ENCODE results near the gene LRRC61.
A peak's percentile ranks its signal among the peaks of the same experiment; 100 is the strongest.

Gene LRRC61

DNA sequence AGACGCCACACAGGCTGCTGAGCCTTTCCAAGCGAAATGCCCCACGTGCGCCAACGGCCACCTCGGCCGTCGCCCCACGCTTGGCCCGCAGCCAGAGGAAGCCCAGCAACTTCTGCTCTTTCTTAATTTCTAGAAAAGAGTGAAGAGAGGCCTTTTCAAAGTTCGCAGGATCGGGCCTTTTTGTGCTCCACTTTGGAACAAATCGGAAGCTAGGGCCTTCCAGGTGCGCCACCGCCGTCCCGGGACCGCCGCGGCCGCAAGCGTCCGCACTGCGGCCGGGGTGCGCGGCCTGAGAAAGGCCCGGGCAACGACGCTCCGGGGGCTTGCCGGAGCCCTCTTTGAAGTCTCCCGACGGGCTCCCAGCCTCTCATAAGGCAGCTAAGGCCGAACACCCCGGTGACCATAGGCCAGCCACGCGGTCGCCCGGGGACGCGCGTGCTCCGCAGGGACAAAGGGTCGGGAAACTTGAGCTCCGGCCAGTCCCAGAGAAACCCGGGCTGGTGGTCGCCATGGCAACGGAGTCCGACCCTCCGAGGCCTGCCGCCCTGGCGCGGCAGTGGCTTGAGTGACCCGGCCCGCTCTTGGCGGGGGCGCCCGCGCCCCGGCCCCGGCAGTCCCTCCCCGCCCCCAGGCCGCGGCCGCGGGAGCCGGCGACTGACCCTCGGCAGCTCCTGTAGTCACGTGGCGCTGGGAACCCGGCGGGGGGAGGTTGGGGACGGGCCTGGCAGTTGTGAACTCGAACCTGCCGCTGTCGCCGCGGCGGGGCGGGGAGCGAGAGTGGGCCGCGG lies 45.1 kb downstream of the LRRC61 start, which contains the start of gene REPIN1 (continued):
- TF ChIP-seq SP3 (tag by site-specific recombination; IDR thresholded peaks at IDR 0.05) (no peak), ZNF555 (tag by site-specific recombination; conservative IDR thresholded peaks at IDR 0.05) (no peak), ZFHX2 (tag by site-specific recombination; conservative IDR thresholded peaks at IDR 0.05) (no peak), ZNF404 (tag by site-specific recombination; IDR thresholded peaks at IDR 0.05) (no peak), KLF10 (tag by site-specific recombination; IDR thresholded peaks at IDR 0.05) (no peak), ZNF202 (tag by site-specific recombination; IDR thresholded peaks at IDR 0.05; ENCODE audit: borderline replicate concordance) (no peak), KLF1 (tag by site-specific recombination; IDR thresholded peaks at IDR 0.05) (no peak), ZBTB21 (tag by site-specific recombination; IDR thresholded peaks at IDR 0.05) (no peak), KLF9 (tag by site-specific recombination; IDR thresholded peaks at IDR 0.05; ENCODE audit: low read depth) (0 out of 2 replicates have a peak, but pooled peaks have one; percentile 13), SCRT2 (tag by site-specific recombination; IDR thresholded peaks at IDR 0.05) (no peak), ZNF423 (tag by site-specific recombination; IDR thresholded peaks at IDR 0.05) (no peak), PRDM1 (tag by site-specific recombination; IDR thresholded peaks at IDR 0.05) (no peak), ZNF274 (IDR thresholded peaks at IDR 0.05; ENCODE audit: low read length) (no peak), ZNF274 (tag by site-specific recombination; IDR thresholded peaks at IDR 0.05; ENCODE audit: borderline replicate concordance) (no peak), SP7 (tag by site-specific recombination; IDR thresholded peaks at IDR 0.05) (peak; percentile 62; the same call in 1 of the 2 replicates), TCF7L2 (IDR thresholded peaks at IDR 0.05; ENCODE audit: borderline replicate concordance, low read depth, low read length) (peak; percentile 96), ZNF140 (tag by site-specific recombination; IDR thresholded peaks at IDR 0.05) (no peak), ZNF658 (tag by site-specific recombination; IDR thresholded peaks at IDR 0.05) (no peak), ZNF626 (tag by site-specific recombination; IDR thresholded peaks at IDR 0.05) (no peak), ZNF561 (tag by site-specific recombination; IDR thresholded peaks at IDR 0.05; ENCODE audit: borderline replicate concordance) (peak; percentile 61; the same call in 1 of the 2 replicates), YY2 (tag by site-specific recombination; IDR thresholded peaks at IDR 0.05) (no peak), SCRT1 (tag by site-specific recombination; IDR thresholded peaks at IDR 0.05; ENCODE audit: borderline replicate concordance) (no peak)
- TF ChIP-seq, protein P1, sequence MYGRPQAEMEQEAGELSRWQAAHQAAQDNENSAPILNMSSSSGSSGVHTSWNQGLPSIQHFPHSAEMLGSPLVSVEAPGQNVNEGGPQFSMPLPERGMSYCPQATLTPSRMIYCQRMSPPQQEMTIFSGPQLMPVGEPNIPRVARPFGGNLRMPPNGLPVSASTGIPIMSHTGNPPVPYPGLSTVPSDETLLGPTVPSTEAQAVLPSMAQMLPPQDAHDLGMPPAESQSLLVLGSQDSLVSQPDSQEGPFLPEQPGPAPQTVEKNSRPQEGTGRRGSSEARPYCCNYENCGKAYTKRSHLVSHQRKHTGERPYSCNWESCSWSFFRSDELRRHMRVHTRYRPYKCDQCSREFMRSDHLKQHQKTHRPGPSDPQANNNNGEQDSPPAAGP (tag by site-specific recombination; IDR thresholded peaks at IDR 0.05), result peak; percentile 38; the same call in 1 of the 2 replicates
- TF ChIP-seq, protein P2, sequence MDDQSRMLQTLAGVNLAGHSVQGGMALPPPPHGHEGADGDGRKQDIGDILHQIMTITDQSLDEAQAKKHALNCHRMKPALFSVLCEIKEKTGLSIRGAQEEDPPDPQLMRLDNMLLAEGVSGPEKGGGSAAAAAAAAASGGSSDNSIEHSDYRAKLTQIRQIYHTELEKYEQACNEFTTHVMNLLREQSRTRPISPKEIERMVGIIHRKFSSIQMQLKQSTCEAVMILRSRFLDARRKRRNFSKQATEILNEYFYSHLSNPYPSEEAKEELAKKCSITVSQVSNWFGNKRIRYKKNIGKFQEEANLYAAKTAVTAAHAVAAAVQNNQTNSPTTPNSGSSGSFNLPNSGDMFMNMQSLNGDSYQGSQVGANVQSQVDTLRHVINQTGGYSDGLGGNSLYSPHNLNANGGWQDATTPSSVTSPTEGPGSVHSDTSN (CRISPR knock-in tag; IDR thresholded peaks at IDR 0.05), result no peak
- TF ChIP-seq, protein P3, sequence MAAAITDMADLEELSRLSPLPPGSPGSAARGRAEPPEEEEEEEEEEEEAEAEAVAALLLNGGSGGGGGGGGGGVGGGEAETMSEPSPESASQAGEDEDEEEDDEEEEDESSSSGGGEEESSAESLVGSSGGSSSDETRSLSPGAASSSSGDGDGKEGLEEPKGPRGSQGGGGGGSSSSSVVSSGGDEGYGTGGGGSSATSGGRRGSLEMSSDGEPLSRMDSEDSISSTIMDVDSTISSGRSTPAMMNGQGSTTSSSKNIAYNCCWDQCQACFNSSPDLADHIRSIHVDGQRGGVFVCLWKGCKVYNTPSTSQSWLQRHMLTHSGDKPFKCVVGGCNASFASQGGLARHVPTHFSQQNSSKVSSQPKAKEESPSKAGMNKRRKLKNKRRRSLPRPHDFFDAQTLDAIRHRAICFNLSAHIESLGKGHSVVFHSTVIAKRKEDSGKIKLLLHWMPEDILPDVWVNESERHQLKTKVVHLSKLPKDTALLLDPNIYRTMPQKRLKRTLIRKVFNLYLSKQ (tag by site-specific recombination; IDR thresholded peaks at IDR 0.05; ENCODE audit: borderline replicate concordance), result no peak
- TF ChIP-seq, protein P4, sequence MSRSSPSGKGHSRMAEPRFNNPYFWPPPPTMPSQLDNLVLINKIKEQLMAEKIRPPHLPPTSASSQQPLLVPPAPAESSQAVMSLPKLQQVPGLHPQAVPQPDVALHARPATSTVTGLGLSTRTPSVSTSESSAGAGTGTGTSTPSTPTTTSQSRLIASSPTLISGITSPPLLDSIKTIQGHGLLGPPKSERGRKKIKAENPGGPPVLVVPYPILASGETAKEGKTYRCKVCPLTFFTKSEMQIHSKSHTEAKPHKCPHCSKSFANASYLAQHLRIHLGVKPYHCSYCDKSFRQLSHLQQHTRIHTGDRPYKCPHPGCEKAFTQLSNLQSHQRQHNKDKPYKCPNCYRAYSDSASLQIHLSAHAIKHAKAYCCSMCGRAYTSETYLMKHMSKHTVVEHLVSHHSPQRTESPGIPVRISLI (tag by site-specific recombination; IDR thresholded peaks at IDR 0.05), result no peak
- TF ChIP-seq, protein P5, sequence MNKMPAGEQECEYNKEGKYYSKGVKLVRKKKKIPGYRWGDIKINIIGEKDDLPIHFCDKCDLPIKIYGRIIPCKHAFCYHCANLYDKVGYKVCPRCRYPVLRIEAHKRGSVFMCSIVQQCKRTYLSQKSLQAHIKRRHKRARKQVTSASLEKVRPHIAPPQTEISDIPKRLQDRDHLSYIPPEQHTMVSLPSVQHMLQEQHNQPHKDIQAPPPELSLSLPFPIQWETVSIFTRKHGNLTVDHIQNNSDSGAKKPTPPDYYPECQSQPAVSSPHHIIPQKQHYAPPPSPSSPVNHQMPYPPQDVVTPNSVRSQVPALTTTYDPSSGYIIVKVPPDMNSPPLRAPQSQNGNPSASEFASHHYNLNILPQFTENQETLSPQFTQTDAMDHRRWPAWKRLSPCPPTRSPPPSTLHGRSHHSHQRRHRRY (tag by site-specific recombination; IDR thresholded peaks at IDR 0.05), result no peak
- TF ChIP-seq, protein P6, sequence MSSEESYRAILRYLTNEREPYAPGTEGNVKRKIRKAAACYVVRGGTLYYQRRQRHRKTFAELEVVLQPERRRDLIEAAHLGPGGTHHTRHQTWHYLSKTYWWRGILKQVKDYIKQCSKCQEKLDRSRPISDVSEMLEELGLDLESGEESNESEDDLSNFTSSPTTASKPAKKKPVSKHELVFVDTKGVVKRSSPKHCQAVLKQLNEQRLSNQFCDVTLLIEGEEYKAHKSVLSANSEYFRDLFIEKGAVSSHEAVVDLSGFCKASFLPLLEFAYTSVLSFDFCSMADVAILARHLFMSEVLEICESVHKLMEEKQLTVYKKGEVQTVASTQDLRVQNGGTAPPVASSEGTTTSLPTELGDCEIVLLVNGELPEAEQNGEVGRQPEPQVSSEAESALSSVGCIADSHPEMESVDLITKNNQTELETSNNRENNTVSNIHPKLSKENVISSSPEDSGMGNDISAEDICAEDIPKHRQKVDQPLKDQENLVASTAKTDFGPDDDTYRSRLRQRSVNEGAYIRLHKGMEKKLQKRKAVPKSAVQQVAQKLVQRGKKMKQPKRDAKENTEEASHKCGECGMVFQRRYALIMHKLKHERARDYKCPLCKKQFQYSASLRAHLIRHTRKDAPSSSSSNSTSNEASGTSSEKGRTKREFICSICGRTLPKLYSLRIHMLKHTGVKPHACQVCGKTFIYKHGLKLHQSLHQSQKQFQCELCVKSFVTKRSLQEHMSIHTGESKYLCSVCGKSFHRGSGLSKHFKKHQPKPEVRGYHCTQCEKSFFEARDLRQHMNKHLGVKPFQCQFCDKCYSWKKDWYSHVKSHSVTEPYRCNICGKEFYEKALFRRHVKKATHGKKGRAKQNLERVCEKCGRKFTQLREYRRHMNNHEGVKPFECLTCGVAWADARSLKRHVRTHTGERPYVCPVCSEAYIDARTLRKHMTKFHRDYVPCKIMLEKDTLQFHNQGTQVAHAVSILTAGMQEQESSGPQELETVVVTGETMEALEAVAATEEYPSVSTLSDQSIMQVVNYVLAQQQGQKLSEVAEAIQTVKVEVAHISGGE (tag by site-specific recombination; conservative IDR thresholded peaks at IDR 0.05; ENCODE audit: low read depth), result peak; percentile 40
- TF ChIP-seq, protein P7, sequence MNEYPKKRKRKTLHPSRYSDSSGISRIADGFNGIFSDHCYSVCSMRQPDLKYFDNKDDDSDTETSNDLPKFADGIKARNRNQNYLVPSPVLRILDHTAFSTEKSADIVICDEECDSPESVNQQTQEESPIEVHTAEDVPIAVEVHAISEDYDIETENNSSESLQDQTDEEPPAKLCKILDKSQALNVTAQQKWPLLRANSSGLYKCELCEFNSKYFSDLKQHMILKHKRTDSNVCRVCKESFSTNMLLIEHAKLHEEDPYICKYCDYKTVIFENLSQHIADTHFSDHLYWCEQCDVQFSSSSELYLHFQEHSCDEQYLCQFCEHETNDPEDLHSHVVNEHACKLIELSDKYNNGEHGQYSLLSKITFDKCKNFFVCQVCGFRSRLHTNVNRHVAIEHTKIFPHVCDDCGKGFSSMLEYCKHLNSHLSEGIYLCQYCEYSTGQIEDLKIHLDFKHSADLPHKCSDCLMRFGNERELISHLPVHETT (tag by site-specific recombination; IDR thresholded peaks at IDR 0.05), result no peak; the same call in 1 of the 2 replicates
